ENCODE data around the gene PRDM13. TPM values are rescaled to one million over a fixed set of nuclear protein-coding genes. Genes with fewer than 3 reads are reported as not detected.
"Not testable (repeated sequence)": the region's sequence is repeated elsewhere in the genome, so short reads cannot be mapped to it uniquely, and the experiment has no call there.

Gene PRDM13
- total and polyA plus RNA-seq, 4 experiments from 2014 or later: not detected

- Histone ChIP-seq H3K4me1 (ENCODE audit: insufficient read depth, low read length) (peaks cover 37% of the 10 kb centered on the region), H3K27ac (ENCODE audit: low read depth, low read length) (no peak overlapping the region), H3K4me3 (ENCODE audit: low read length in 2 of 2) (no peak overlapping the region), H3K27me3 (ENCODE audit: insufficient read depth, low read length) (peaks cover 36% of the 10 kb centered on the region), H3K36me3 (ENCODE audit: insufficient read depth, low read length) (no peaks in the 10 kb centered on the region), H3K9me3 (ENCODE audit: control insufficient read depth in 1 of 2, low read length in 2 of 2) (no peaks in the 10 kb centered on the region)
- Mint-ChIP-seq H3K27me3 (peaks cover 47 to 53% of the 10 kb centered on the region in 2 donors), H3K27ac (no peak overlapping the region), H3K36me3 (peaks cover 0 to 2% of the 10 kb centered on the region in 2 donors), H3K4me3 (peak overlapping the region in 5 of 8 donors; percentile 6 to 68 (median 54)), H3K4me1 (peaks cover 20 to 45% (median 28%) of the 10 kb centered on the region in 4 donors), H3K9me3 (peaks cover 0 to 12% (median 9%) of the 10 kb centered on the region in 8 donors)
- DNase-seq: no peak
- intact Hi-C loops (cut with micrococcal nuclease): loop anchor here (1.0 kb wide), 1 partner anchor 11 kb away; no protein-coding TSS in a partner anchor
- ChIA-PET CTCF (ENCODE audit: partially characterized antibody) (interaction anchor here (3.5 kb wide), 1 partner anchor 156 kb away, joined by 37 read pairs; no protein-coding TSS in a partner anchor), POLR2A (ENCODE audit: partially characterized antibody) (interaction anchor here (0.9 to 1.4 kb wide), 4 partner anchors 18 to 95 kb away, joined by 3 to 4 read pairs (median 4); partner anchors contain the start of gene CCNC)
Measured at GRCh38 chr6:99590728-99591672, 15.6 kb upstream of the PRDM13 start.

DNA sequence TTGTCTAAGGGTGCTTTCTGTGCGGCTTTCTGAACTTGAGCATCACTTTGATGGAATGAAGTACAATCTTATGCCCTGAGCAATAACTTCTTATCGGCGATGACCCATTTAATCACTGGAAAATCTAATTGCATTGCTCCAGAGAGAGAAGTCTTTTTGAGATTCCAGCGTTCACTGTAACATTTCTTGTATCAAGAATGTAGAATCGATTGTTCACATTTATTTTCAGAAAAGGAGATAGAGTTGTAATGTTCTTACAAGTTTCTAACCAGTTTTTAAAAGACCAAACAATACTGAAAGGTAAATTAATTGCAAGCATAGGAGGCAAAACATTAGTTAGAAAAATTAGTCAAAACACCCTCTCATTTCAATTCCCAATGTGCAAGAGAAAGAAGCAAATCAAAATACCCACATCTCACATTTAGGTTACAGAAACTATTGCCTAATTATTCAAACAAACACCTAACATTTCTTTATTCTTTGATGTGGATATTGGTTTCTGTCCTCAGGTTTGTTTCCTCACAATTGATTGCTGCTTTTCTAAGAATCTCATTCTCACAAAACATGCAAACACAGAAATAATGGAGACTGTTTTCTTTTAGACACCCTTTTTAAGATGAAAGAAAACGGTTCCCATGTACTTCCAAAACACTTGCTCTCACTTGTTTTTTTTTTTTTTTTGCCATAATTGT lies 14.8 kb upstream of the PRDM13 start:
- no peaks in the 10 kb centered on the region for H3K36me3 ChIP-seq (ENCODE audit: insufficient read depth, low read length)
- CTCF ChIA-PET (ENCODE audit: partially characterized antibody): no interaction called here
- no peak overlapping the region for H3K27ac ChIP-seq (ENCODE audit: low read depth, low read length)
- POLR2A ChIA-PET (ENCODE audit: partially characterized antibody): interaction anchor here (1.4 kb wide), 1 partner anchor 19 kb away, joined by 4 read pairs; no protein-coding TSS in a partner anchor
- no peak for DNase-seq
- peaks cover 0 to 15% (median 9%) of the 10 kb centered on the region in 8 donors for H3K9me3 Mint-ChIP-seq
- peaks cover 20 to 41% (median 28%) of the 10 kb centered on the region in 4 donors for H3K4me1 Mint-ChIP-seq
- H3K27me3 Mint-ChIP-seq: peaks cover 49 to 60% of the 10 kb centered on the region in 2 donors
- intact Hi-C loops (cut with micrococcal nuclease): no loop called here
- H3K9me3 ChIP-seq (ENCODE audit: control insufficient read depth in 1 of 2, low read length in 2 of 2): no peaks in the 10 kb centered on the region
- peaks cover 0 to 2% of the 10 kb centered on the region in 2 donors for H3K36me3 Mint-ChIP-seq
- H3K27me3 ChIP-seq (ENCODE audit: insufficient read depth, low read length): peaks cover 41% of the 10 kb centered on the region
- H3K4me1 ChIP-seq (ENCODE audit: insufficient read depth, low read length): peaks cover 37% of the 10 kb centered on the region
- no peak overlapping the region for H3K4me3 ChIP-seq (ENCODE audit: low read length in 2 of 2)
- no peak overlapping the region for H3K27ac Mint-ChIP-seq
- H3K4me3 Mint-ChIP-seq: peak overlapping the region in 5 of 8 donors; percentile 6 to 68 (median 54)

DNA sequence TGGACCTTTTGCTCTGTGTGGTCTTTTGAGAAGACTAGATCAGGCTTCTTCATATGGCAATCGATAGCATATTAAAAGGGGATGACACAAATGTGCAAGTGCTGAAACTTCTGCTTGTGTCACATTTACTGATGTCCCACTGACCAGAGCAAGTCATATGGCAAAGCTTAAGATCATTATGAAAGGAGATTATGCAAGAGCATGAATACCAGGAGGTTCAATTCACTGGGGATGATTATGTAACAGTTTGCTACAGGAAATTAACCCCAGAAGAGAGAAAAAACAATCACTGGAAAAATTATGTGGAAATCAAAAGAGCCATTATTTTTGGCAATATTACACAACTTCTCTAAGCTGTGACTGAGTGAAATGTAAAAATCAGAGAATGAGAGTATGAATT lies 13.7 kb upstream of the PRDM13 start:
- H3K27ac Mint-ChIP-seq: no peak overlapping the region
- peaks cover 54 to 67% of the 10 kb centered on the region in 2 donors for H3K27me3 Mint-ChIP-seq
- H3K4me1 Mint-ChIP-seq: peaks cover 20 to 40% (median 28%) of the 10 kb centered on the region in 4 donors
- Histone ChIP-seq H3K27me3 (ENCODE audit: insufficient read depth, low read length) (peaks cover 43% of the 10 kb centered on the region), H3K4me1 (ENCODE audit: insufficient read depth, low read length) (peaks cover 37% of the 10 kb centered on the region), H3K4me3 (ENCODE audit: low read length in 2 of 2) (no peak overlapping the region), H3K36me3 (ENCODE audit: insufficient read depth, low read length) (no peaks in the 10 kb centered on the region), H3K27ac (ENCODE audit: low read depth, low read length) (no peak overlapping the region), H3K9me3 (ENCODE audit: control insufficient read depth in 1 of 2, low read length in 2 of 2) (no peaks in the 10 kb centered on the region)
- intact Hi-C loops (cut with micrococcal nuclease): no loop called here
- H3K4me3 Mint-ChIP-seq: no peak overlapping the region
- ChIA-PET CTCF (ENCODE audit: partially characterized antibody) (interaction anchor here (0.8 kb wide), 1 partner anchor 152 kb away, joined by 3 read pairs; no protein-coding TSS in a partner anchor), POLR2A (ENCODE audit: partially characterized antibody) (interaction anchor here (0.7 kb wide), 1 partner anchor 78 kb away, joined by 3 read pairs; no protein-coding TSS in a partner anchor)
- DNase-seq: no peak
- peaks cover 0 to 15% (median 9%) of the 10 kb centered on the region in 8 donors for H3K9me3 Mint-ChIP-seq
- H3K36me3 Mint-ChIP-seq: peaks cover 0 to 2% of the 10 kb centered on the region in 2 donors

DNA sequence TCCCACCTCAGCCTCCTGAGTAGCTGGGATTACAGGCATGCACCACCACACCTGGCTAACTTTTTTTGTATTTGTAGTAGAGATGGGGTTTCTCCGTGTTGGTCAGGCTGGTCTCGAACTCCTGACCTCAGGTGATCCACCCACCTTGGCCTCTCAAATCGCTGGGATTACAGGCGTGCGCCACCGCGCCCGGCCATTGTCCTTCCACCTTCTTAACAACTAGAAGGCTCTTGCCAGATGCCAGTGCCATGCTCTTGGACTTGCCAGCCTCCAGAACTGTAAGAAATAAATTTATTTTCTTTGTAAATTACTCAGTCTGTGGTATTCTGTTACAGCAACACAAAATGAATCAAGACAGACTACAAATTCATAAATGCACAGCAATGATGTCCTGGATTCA lies 11.9 kb upstream of the PRDM13 start:
- H3K4me3 ChIP-seq (ENCODE audit: low read length in 2 of 2); H3K9me3 ChIP-seq (ENCODE audit: control insufficient read depth in 1 of 2, low read length in 2 of 2); DNase-seq; H3K27ac ChIP-seq (ENCODE audit: low read depth, low read length); H3K27ac Mint-ChIP-seq; H3K36me3 Mint-ChIP-seq; intact Hi-C loops (cut with micrococcal nuclease); H3K4me3 Mint-ChIP-seq; H3K36me3 ChIP-seq (ENCODE audit: insufficient read depth, low read length); POLR2A ChIA-PET (ENCODE audit: partially characterized antibody); CTCF ChIA-PET (ENCODE audit: partially characterized antibody): not testable (repeated sequence)
- peaks cover 60 to 71% of the 10 kb centered on the region in 2 donors for H3K27me3 Mint-ChIP-seq
- H3K4me1 Mint-ChIP-seq: peaks cover 13 to 24% (median 19%) of the 10 kb centered on the region in 4 donors
- H3K4me1 ChIP-seq (ENCODE audit: insufficient read depth, low read length): peaks cover 21% of the 10 kb centered on the region
- H3K27me3 ChIP-seq (ENCODE audit: insufficient read depth, low read length): peaks cover 39% of the 10 kb centered on the region
- peaks cover 0 to 18% (median 9%) of the 10 kb centered on the region in 8 donors for H3K9me3 Mint-ChIP-seq

GRCh38 chr6:99602520-99603420 lies 3.9 kb upstream of the PRDM13 start:
- no peaks in the 10 kb centered on the region for H3K36me3 ChIP-seq (ENCODE audit: insufficient read depth, low read length)
- no peak overlapping the region for H3K27ac ChIP-seq (ENCODE audit: low read depth, low read length)
- peaks cover 70 to 73% of the 10 kb centered on the region in 2 donors for H3K27me3 Mint-ChIP-seq
- H3K4me1 ChIP-seq (ENCODE audit: insufficient read depth, low read length): peaks cover 37% of the 10 kb centered on the region
- intact Hi-C loops (cut with micrococcal nuclease): loop anchor here (1.0 to 2.0 kb wide), 2 partner anchors 12 to 14 kb away; no protein-coding TSS in a partner anchor
- peaks cover 0 to 16% (median 5%) of the 10 kb centered on the region in 8 donors for H3K9me3 Mint-ChIP-seq
- CTCF ChIA-PET (ENCODE audit: partially characterized antibody): interaction anchor here (1.0 kb wide), 1 partner anchor 14 kb away, joined by 4 read pairs; no protein-coding TSS in a partner anchor
- POLR2A ChIA-PET (ENCODE audit: partially characterized antibody): interaction anchor here (0.7 kb wide), 1 partner anchor 90 kb away, joined by 3 read pairs; no protein-coding TSS in a partner anchor
- peak overlapping the region in 2 of 7 donors; percentile 75 to 79 for H3K27ac Mint-ChIP-seq
- H3K9me3 ChIP-seq (ENCODE audit: control insufficient read depth in 1 of 2, low read length in 2 of 2): no peaks in the 10 kb centered on the region
- H3K4me3 ChIP-seq (ENCODE audit: low read length in 2 of 2): peak overlapping the region in 1 of 2 donors; percentile 6
- H3K4me1 Mint-ChIP-seq: peaks cover 10 to 46% (median 27%) of the 10 kb centered on the region in 4 donors
- peak overlapping the region; percentile 55 to 84 (median 76) for H3K4me3 Mint-ChIP-seq
- H3K36me3 Mint-ChIP-seq: no peaks in the 10 kb centered on the region
- peaks cover 65% of the 10 kb centered on the region for H3K27me3 ChIP-seq (ENCODE audit: insufficient read depth, low read length)
- DNase-seq: no peak

Data from CD4-positive, alpha-beta memory T cell (primary cell).